Measurements from ENCODE around the gene TBX18. TPM values are rescaled to one million over a fixed set of nuclear protein-coding genes. Genes with fewer than 3 reads are reported as not detected.
A peak's percentile ranks its signal among the peaks of the same experiment; 100 is the strongest.

The TBX18 gene
- total RNA-seq, 1 donor from 2014 or later: 9.1 TPM

DNA sequence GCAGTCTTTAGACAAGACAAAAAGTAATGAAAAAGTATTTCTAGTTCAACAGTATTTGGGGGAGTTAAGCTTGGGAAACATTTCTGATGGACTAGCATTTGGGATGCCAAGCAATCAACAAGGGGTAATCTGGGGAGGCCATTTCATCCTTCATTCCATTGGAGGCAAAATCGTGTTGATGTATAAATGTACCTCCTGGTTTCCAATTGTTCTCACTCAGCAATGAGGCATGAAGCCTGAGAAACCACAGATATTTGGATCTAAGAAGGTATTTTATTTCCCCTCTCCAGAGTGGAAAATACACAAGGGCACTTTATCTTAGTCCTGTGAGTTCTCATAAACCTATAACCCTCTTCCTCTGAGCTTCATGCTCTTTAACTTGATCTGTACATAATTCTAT is 68.2 kb downstream of the TBX18 start:
- Mint-ChIP-seq H3K9me3 (ENCODE audit: low read depth) (peaks cover 3% of the 10 kb centered on the region), H3K27ac (ENCODE audit: unreplicated experiment) (no peak overlapping the region), H3K4me1 (ENCODE audit: low read depth) (no peaks in the 10 kb centered on the region), H3K36me3 (ENCODE audit: low read depth) (peaks cover 4% of the 10 kb centered on the region), H3K27me3 (ENCODE audit: low read depth) (peaks cover 38% of the 10 kb centered on the region), H3K4me3 (ENCODE audit: unreplicated experiment) (no peak overlapping the region)
- no peak for DNase-seq (ENCODE audit: low spot score)
- TF ChIP-seq, protein P1, sequence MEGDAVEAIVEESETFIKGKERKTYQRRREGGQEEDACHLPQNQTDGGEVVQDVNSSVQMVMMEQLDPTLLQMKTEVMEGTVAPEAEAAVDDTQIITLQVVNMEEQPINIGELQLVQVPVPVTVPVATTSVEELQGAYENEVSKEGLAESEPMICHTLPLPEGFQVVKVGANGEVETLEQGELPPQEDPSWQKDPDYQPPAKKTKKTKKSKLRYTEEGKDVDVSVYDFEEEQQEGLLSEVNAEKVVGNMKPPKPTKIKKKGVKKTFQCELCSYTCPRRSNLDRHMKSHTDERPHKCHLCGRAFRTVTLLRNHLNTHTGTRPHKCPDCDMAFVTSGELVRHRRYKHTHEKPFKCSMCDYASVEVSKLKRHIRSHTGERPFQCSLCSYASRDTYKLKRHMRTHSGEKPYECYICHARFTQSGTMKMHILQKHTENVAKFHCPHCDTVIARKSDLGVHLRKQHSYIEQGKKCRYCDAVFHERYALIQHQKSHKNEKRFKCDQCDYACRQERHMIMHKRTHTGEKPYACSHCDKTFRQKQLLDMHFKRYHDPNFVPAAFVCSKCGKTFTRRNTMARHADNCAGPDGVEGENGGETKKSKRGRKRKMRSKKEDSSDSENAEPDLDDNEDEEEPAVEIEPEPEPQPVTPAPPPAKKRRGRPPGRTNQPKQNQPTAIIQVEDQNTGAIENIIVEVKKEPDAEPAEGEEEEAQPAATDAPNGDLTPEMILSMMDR (IDR thresholded peaks at IDR 0.05): no peak

DNA sequence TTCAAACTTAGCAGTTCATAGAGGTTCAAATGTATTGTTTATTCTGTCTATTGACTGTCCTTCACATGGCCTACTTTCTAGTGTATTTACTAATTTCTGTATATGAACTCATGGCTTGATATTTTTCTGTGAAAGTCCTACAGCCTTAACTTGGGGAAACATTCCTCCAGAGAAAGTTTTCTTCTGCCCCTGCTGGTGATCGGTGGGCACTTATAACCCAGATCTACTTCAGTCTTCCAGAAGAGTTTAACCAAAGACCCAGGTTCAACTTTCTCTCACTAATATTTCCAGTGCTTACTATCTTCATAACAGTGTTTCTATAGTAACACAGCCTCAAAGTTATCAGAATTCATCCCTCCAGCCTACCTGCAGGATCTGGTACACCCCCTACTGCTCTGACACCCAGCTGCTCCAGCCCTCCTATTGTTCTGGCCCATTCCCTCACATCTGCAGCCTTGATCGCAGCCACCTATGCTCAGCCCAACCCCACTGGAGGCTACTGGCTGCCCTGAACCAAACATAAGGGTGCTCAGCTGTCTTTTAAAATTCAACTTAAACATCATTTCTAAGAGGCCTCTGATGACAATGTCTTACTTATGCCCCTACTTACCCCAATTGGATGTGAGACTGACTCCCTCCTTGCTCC is 72.3 kb downstream of the TBX18 start:
- no peak for DNase-seq (ENCODE audit: low spot score)
- Mint-ChIP-seq H3K9me3 (ENCODE audit: low read depth) (peaks cover 5% of the 10 kb centered on the region), H3K27ac (ENCODE audit: unreplicated experiment) (no peak overlapping the region), H3K4me1 (ENCODE audit: low read depth) (peaks cover 24% of the 10 kb centered on the region), H3K27me3 (ENCODE audit: low read depth) (peaks cover 30% of the 10 kb centered on the region), H3K36me3 (ENCODE audit: low read depth) (peaks cover 3% of the 10 kb centered on the region), H3K4me3 (ENCODE audit: unreplicated experiment) (no peak overlapping the region)
- TF ChIP-seq, protein P1 (IDR thresholded peaks at IDR 0.05): peak; percentile 25

DNA sequence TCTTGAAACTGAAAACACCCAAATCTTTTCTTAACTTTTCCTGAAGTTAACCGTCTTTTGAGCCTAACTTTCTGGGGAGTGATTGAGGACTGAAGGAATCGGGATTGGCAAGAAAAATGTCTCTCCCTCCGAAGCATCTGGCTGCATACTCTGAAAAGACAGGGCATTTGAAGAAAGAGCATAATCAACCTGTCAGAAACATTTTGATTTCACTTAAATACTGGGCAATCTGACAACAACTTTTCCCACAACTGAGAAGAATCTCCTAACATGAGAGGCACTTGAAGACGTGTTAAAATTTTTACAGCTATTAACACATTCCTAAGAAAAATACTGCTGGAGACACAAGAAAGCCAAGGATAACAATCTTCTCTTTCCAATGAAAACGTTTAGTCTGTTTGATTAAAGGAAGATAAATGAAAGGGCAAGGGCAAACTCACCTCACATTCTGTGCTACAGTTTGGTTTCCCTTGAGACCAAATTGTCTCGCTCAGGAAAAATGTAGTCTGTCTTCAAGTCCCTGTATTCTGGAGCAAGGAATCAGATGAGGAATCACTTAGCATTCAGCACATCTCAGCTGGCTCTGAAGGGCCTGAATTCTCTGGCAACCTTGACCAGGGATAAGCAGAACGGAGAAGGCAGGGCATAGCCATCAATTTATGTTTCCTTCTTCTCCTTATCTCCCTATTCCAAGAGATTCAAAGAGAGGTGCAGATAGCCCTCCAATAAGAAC is 76.1 kb downstream of the TBX18 start:
- peak overlapping the region; percentile 0 for H3K27ac Mint-ChIP-seq (ENCODE audit: unreplicated experiment)
- no peak overlapping the region for H3K4me3 Mint-ChIP-seq (ENCODE audit: unreplicated experiment)
- peaks cover 6% of the 10 kb centered on the region for H3K9me3 Mint-ChIP-seq (ENCODE audit: low read depth)
- H3K4me1 Mint-ChIP-seq (ENCODE audit: low read depth): peaks cover 28% of the 10 kb centered on the region
- DNase-seq (ENCODE audit: low spot score): no peak
- H3K27me3 Mint-ChIP-seq (ENCODE audit: low read depth): peaks cover 14% of the 10 kb centered on the region
- peaks cover 1% of the 10 kb centered on the region for H3K36me3 Mint-ChIP-seq (ENCODE audit: low read depth)
- TF ChIP-seq, protein P1 (IDR thresholded peaks at IDR 0.05): no peak

DNA sequence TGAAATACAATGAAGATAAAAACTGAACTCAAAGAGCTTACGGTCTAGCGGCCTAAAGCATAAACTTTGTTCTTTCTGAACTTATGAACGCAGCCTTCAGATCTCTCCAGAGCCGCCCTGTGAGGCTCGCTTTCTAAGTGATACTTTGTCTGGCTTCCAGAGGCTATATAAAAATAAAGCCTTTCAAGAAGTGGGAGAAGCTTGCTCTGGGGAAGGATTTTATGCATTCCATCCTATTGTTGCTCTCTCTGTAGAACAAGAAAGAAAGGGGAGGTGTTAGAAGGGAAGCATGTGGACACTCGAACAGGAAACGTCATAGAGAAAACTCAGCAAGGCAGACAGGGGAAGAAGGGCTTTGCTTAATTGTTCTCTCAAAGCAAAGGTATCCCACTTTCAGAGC is 77.0 kb downstream of the TBX18 start:
- H3K4me3 Mint-ChIP-seq (ENCODE audit: unreplicated experiment): no peak overlapping the region

DNA sequence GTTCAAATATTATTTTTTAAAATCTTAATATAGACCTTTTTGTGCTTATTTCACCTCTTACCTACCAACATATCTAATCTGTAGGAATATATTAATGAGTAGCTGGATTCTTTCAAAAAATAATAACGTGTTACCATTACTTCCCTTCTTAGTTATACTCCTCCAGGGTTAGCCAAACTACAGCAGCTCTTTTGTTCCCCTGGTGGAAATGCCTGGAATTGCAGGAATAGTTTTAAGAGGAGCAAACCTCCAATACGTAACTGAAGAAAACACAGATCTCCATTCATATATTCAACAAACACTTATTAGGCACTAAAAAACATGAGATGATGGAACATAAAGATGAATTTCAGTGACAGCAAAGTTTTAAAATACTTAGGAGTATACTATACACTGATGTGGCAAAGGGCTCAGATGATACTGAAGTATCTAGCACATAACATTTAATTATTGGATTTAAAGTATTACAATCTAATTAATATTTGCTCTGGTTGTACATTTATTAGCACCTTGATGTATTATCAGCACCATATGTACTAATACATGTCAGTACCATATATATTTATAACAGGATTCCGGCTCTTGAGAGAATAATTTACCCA is 78.3 kb downstream of the TBX18 start:
- peaks cover 28% of the 10 kb centered on the region for H3K4me1 Mint-ChIP-seq (ENCODE audit: low read depth)
- TF ChIP-seq, protein P1 (IDR thresholded peaks at IDR 0.05): peak; percentile 70
- H3K9me3 Mint-ChIP-seq (ENCODE audit: low read depth): peaks cover 6% of the 10 kb centered on the region
- no peak overlapping the region for H3K27ac Mint-ChIP-seq (ENCODE audit: unreplicated experiment)
- peaks cover 3% of the 10 kb centered on the region for H3K36me3 Mint-ChIP-seq (ENCODE audit: low read depth)
- peaks cover 6% of the 10 kb centered on the region for H3K27me3 Mint-ChIP-seq (ENCODE audit: low read depth)
- H3K4me3 Mint-ChIP-seq (ENCODE audit: unreplicated experiment): no peak overlapping the region
- no peak for DNase-seq (ENCODE audit: low spot score)

More for the DNA sequence above, 77.0 kb downstream of the TBX18 start:
- Mint-ChIP-seq H3K9me3 (ENCODE audit: low read depth) (peaks cover 6% of the 10 kb centered on the region), H3K36me3 (ENCODE audit: low read depth) (peaks cover 1% of the 10 kb centered on the region), H3K4me1 (ENCODE audit: low read depth) (peaks cover 28% of the 10 kb centered on the region), H3K27me3 (ENCODE audit: low read depth) (peaks cover 14% of the 10 kb centered on the region), H3K27ac (ENCODE audit: unreplicated experiment) (no peak overlapping the region)
- TF ChIP-seq, protein P1 (IDR thresholded peaks at IDR 0.05): no peak
- DNase-seq (ENCODE audit: low spot score): no peak

Data from chondrocyte (in vitro differentiated cells).